Neural cell (in vitro differentiated cells): Measurements from ENCODE around the gene IWS1.

Source experiments
- CTCF ChIP-seq: fragments of 450-650 bp; IDR thresholded peaks from 2 replicates; pipeline ENCODE4 v1.5.1; 2014; ENCODE audit warnings: antibody characterized with exemption, mild to moderate bottlenecking, moderate library complexity; ENCODE audit not compliant: poor library complexity, severe bottlenecking
- EZH2 ChIP-seq: fragments of 200-600, 300-800 bp; shearing (Covaris generic), sonication (generic); IDR thresholded peaks from 2 replicates; pipeline ENCODE4 v1.6.1; 2014; ENCODE audit warnings: antibody characterized with exemption, low read length, borderline replicate concordance, mild to moderate bottlenecking; ENCODE audit not compliant: insufficient read depth, poor library complexity, severe bottlenecking
- POLR2AphosphoS5 ChIP-seq: IDR thresholded peaks from 2 replicates; pipeline ENCODE4 v1.6.1; 2012
- RAD21 ChIP-seq: fragments of 450-650 bp; conservative IDR thresholded peaks from 2 replicates; pipeline ENCODE4 v1.6.1; 2014; ENCODE audit warnings: antibody characterized with exemption, mild to moderate bottlenecking, moderate library complexity

GRCh38 chr2:127510073-127510472 is 16.2 kb downstream of the IWS1 start:
- TF ChIP-seq CTCF (no peak), POLR2AphosphoS5 (no peak), RAD21 (no peak), EZH2 (no peak)
